ENCODE results near the gene TNRC18.
"Not testable (repeated sequence)": the region's sequence is repeated elsewhere in the genome, so short reads cannot be mapped to it uniquely, and the experiment has no call there.

Gene TNRC18

DNA sequence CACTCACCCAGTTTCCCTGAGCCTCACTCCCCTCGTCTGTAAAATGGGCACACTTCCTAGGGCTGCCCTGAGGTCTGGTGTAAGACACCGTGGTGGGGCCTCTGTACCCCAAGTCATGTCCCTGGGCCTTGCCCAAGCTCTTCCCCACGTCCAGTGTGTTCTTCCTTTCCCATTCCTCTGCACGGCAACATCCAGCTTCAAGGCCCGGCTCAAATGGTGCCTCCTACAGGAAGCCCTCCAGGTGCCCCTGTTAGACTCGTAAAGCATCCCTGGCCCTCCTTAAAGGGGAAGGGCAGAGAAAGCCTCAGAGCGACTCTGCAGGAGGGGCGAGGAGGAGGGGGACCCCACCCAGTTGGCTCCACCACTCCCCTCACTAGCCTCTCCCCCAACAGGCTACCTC, 132.3 kb downstream of the TNRC18 start:
- DNase-seq (ENCODE audit: low read depth) = no peak

DNA sequence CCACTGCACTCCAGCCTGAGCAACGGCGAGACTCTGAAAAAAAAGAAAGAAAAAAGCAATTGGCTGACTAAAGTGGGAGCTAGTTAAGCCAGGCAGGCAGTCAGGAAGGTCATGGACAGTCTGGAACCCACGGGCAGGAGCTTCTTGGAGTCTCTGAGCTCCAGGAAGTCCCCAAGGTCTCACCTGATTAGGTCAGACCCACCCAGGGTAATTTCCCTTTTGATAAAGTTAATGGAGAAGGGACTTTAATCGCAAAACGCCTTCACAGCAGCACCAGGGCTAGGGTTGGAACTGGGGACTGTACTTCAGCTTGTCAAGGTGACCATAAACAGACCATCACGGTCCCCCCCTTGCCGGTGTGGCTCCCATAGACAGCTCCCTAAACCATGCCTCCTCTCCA, 134.3 kb downstream of the TNRC18 start:
- no peak for DNase-seq (ENCODE audit: low read depth)

DNA sequence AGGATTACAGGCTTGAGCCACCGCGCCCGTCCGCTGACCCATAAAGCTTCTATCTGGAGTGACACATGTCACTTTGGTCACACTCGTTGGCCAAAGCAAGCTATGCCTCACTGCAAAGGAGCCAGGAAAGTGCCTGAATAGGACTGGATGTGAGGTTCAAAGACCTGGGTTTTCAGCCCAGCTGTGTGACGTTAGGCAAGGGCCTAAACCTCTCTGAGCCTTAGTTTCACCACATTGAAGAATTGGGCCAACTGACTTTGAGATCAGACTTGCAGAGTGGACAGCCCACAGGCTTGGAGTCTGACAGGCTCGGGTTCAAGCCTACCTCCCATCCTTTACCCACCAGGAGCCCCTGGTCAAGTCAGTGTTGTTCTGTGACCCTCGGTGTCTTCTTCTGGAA, 135.1 kb downstream of the TNRC18 start:
- not testable (repeated sequence) for DNase-seq (ENCODE audit: low read depth)

DNA sequence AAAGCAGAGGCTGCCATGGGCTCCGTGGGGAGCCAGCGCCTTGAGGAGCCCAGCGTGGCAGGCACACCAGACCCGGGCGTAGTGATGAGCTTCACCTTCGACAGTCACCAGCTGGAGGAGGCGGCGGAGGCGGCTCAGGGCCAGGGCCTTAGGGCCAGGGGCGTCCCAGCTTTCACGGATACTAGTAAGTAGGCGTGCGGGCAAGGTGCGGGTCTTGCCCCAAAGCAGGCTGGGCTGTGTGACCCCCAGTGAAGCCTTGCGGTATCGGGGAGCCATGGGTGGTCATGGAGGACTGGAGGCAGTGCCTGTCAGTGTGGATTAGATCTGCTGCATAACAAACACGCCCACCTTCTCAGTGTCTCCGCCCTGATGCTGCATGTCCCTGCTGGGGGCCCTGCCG, 135.8 kb downstream of the TNRC18 start:
- DNase-seq (ENCODE audit: low read depth) = no peak

DNA sequence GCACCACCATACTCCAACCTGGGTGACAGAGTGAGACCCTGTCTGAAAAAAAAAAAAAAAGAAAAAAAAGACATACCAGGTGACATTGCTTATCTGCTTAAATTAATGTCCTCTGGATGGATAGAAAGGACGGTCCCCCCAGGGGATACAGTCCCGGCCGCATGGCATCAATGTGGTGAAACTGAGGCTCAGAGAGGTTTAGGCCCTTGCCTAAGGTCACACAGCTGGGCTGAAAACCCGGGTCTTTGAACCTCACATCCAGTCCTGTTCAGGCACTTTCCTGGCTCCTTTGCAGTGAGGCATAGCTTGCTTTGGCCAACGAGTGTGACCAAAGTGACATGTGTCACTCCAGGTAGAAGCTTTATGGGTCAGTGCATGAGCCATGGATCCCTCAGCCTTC, 136.3 kb downstream of the TNRC18 start:
- not testable (repeated sequence) for DNase-seq (ENCODE audit: low read depth)

DNA sequence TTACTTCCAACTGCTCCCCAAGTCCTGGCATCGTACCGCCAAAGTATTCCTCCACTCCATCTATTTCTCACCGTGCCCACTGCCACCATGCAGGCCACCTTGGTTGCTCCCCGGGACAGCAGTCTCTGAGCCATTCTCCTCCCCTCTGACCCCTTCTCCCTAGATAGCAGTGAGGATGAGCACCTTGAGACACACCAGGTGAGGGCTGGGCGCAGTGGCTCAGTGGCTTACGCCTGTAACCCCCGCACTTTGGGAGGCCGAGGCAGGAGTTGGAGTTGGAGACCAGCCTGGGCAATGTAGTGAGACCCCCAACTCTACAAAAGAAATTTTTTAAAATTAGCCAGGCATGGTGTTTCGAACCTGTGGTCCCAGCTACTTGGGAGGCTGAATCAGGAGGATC, 136.7 kb downstream of the TNRC18 start:
- no peak for DNase-seq (ENCODE audit: low read depth)

DNA sequence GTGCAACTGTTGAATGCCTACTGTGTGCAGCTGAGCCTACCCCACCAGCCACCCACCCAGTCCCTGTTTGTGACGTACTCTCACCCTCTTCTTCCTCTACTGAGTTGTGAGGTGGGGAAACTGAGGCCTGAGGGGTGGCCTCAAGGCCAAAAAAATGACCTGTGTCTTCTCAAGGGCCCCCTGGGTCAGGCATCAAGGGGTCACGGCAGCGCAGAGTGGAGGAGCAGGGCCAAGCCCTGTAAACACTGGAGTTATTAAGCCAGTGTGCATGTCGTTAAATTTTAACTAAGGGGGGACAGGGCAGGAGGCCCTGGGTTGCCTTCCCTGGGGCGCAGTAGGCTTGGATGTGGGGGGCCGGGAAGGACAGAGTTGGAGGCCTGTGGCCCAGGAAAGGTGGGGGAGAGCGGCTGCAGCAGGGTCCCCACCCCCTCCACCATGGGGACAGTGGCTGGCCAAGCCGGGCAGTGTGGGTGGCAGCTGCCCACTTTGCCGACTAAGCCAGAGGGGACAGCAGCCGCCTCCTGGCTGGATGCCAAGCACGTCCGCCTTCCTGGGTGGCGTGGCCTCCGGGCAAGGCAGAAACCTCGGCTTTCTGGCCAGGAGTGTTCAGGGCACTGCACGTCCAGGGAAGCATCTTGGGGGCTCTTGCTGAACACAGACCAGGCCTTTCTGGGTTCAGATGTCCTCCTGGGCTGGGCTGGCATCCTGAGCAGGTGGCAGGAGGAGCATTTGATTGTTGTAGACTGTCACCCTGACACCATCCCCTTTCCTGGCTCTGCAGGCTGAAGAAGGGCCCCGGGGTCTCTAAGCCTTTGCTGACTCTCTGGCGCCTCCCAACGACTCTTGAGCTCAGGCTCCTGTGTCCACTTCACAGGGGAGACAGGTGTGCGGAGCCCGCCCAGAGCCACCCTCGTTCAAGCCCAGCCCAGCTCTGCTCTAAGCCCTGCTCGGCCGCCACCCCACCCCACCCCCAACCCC, 139.0 kb downstream of the TNRC18 start:
- DNase-seq (ENCODE audit: low read depth) = no peak

DNA sequence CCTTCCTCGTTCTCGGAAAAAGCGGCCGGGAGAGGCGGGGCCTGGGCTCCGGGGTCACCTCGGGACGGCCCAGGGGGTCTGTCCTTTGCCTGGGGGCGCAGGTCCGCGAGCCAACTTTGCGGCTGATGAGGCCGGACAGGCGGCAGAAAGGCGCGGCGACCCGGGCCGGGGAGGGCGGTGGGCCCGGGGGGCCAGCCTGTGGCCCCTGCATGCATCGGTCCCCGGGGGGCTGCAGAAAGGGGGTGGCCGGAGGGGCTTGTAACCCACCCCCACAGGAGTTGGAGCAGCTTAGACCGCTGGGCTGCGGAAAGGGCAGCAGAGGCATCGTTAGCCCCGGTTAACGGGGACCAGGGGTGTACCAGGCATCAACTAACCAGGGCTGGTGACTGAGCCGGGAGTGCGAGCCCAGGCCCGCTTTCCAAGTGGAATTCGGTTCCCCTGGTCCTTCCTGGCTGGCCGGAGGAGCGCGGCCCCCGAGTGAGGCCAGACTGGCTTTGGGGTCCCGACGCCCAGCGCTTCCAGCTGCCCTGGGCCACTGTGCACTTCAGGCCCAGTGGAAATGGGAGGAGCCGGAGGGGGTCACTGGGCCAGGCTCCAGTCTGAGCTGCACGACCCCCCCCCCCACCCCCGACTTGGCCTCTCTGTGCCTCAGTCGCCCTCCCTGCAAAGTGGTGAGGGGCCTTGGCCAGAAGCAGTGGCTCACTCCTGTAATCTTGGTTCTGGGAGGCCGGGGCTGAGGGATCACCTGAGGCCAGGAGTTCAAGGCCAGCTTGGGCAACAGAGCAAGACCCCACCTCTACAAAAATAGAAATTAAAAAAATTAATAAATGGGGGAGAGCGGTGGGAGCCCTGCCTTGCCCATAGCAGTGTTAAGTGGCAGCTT, 140.0 kb downstream of the TNRC18 start:
- no peak for DNase-seq (ENCODE audit: low read depth)

DNA sequence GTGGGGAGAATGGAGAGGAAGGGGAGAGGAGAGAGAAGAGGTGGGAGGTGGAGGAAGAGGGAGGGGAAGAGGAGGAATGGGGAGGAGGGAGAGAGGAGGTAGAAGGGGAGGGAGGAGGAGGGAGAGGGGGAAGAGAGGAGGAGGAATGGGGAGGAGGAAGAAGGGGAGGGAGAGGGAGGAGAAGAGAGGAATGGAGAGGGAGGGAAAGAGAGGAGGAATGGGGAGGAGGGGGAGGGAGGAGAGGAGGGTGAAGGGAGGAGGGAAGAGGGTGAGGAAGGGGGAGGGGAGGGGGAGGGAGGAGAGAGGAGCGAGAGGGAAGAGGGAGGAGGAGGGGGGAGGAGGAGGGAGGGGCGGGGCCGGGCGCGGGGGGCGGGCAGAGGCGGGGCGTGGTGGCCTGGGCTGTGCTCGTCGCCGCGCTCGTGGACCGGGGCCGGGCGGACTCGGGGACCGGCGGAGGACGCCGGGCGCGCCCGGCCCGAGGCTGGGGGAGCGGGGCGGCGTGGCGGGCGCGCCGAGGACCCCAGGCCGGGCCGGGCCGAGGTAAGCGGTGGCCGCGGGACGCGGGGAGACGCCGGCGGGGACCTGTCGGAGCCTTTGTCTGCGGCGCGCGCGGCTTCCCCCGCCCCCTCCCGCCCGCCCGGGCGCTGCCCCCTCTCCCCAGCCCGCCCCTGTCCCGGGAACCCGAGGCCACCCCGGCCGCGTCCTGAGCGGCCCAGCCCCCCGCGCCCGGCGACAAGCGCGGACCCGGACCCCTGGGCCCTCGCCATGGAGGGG, 140.9 kb downstream of the TNRC18 start, which contains the start of gene SLC29A4:
SLC29A4 (plus strand) TSS at position 401 of the 774 bp plus-strand sequence. CDS start 4,874 bp downstream, outside the sequence.
- DNase-seq (ENCODE audit: low read depth) = no peak

DNA sequence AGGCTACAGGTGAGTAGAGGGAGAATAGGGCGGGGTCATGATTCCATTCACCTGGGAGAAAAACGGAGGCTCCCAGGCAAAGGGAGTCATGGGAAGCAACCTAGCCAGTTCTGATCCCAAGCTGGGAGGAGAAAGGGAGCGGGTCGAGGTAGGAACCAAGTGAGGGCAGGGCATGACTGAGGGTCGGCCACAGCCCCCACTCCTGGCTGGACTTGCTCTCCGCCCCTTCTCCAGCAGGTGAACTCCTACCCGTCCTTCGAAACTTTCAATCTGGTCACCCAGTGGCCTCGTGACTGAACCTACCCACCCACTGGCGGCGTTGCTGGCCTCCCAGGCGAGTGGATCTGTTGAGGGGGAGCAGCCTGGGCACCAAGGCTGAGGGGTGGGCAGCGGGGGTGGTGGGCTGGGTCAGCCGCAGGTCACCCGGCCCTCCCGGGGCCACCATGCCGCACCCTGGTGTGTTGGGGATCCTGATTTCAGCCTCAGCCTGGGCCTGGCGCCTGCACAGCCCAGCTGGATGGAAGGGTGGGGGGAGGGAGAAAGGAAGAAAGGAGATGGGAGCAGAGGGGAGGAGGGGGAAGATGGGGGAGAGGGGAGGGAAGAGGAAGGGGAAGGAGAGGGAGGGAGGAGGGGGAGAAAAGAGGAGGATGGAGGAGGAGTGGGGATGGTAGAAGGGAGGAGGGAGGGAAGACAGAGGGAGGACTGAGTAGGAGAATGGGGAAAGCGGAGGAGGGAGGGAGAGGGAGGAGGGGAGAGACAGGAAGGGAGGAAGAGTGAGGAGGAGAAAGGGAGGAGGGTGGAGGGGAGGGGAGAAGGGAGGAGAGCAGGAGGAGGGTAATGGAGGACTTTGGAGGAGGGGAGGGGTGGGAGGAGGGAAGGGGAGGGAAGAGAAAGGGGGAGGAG, 141.8 kb downstream of the TNRC18 start:
- not testable (repeated sequence) for DNase-seq (ENCODE audit: low read depth)

DNA sequence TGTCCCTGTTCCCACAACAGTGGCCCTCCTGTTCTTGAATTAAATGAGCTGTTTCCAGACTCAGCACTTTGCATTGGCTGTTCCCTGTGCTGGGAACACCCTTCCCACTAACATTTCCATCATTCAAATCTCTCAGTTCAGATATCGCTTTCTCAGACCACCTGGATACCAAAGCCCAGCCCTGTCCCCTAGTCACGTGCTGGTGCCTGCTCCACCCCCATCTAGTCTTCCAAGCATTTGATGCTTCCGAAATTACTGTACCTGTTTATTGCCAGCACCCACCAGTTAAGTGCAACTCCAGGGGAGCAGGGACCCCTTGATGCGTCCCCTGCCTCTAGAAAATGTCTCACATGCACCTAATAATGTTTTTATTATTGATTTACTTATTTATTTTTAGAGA, 143.9 kb downstream of the TNRC18 start:
- DNase-seq (ENCODE audit: low read depth) = no peak

DNA sequence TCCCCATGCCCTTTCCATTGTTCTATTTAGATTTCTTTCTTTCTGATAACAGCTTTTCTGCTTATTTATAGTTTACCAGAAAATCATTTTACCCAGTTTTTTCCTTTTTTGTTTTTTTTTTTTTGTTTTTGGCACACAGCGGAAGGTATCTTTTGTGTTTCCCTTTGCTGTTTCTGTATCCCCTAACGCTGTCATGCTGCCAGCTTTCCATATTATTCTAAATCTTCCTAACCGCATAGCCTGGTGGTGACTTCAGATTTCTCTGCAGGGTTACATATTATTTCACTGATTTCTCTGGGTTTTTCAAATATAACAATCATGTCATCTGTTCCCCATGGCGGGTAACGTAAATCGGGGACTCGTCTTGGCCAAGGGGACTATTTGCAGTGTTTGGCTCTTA, 144.9 kb downstream of the TNRC18 start:
- DNase-seq (ENCODE audit: low read depth) = no peak

DNA sequence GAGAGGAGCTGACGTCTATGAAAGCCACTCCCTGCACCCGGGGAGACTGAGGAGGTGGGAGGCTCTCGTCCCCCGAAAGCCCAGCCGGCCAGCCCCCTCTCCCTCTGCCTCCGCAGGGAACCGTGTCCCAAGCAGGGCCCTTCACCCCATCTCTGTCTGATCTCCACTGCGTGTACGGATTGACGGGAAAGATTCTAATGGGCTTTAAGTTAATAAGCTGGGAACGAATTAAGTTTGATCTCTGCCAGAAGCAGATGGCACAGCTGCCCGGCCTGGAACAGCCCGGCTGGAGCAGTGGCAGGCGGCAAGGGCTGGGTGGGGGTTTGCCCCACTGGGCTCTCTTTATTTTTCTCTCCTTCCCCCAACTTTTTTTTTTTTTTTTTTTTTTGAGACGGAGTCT, 147.0 kb downstream of the TNRC18 start:
- no peak for DNase-seq (ENCODE audit: low read depth)

DNA sequence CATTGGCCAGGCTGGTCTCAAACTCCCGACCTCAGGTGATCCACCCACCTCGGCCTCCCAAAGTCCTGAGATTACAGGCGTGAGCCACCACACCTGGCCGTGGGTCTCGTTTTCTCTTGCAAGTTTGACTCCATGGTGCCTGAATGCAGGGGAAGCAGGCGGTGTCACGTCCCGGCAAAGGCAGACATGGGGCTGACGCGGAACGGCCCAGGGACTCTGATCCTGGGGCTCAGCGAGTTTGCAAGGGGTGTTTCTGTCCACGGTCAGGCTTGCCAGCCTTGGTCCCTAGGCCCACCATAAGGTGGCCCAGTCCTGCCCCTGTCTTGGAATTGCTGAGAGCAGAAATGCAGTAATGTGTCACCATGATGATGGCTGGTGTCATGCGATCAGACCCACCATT, 147.5 kb downstream of the TNRC18 start:
- not testable (repeated sequence) for DNase-seq (ENCODE audit: low read depth)

DNA sequence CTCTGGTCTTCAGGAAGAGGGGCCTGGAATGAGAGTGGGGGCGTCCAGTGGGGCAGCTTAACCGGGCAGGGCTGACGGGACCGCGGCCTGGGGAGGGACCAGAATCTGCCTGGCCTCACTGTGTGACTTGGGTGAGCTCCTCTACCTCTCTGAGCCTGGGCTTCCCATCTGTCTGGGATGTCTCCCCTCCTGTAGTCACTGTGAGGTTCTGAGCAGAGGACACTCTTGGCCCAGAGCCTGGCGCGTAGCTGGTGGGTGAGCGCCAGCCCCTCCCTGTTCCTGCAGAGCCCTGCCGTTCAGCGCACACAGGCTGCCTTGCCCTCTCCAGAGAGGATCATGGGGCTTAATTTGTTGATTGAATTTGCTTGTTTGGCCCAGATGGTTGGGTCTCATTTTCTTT, 148.1 kb downstream of the TNRC18 start:
- not testable (repeated sequence) for DNase-seq (ENCODE audit: low read depth)

DNA sequence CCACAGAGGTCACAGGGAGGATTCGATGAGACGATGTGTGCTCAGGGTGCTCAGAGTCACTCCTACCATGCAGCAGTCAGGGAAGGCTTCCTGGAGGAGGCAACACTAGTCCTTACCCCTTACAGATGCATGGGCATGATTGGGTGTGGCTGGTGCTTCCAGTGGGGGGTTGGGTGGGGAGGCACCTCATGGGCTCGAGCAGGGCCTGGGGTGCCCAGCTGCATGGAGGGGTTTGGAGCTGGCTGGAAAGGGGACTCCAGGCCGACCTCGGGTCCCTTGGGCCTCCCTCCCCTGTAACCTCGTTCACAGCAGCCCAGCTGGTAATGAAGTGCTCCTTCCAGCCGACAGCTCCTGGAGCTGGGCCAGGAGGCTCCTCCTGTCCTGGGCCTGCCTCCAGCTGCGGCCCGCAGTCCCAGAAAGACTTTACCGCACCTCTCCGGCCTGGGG, 148.6 kb downstream of the TNRC18 start:
- not testable (repeated sequence) for DNase-seq (ENCODE audit: low read depth)

DNA sequence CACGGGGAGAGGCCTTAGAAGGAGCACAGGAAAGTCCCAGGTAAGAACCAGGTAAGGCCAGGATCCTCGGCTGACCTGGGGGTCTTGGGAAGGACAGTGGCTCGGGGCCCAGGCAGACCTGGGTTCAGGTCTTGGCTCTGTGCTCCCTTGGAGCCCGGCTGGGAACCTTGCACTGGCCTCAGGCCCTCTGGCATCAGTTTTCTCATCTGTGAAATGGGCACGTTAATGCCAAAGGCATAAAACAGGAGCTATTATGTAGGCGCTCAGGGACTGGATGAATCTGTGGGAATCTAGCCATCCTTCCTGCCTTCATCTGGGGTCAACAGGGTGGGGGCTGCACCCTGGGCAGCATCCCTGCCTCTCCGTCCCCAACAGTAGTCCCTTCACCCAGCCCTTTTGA, 149.2 kb downstream of the TNRC18 start:
- DNase-seq (ENCODE audit: low read depth) = no peak

DNA sequence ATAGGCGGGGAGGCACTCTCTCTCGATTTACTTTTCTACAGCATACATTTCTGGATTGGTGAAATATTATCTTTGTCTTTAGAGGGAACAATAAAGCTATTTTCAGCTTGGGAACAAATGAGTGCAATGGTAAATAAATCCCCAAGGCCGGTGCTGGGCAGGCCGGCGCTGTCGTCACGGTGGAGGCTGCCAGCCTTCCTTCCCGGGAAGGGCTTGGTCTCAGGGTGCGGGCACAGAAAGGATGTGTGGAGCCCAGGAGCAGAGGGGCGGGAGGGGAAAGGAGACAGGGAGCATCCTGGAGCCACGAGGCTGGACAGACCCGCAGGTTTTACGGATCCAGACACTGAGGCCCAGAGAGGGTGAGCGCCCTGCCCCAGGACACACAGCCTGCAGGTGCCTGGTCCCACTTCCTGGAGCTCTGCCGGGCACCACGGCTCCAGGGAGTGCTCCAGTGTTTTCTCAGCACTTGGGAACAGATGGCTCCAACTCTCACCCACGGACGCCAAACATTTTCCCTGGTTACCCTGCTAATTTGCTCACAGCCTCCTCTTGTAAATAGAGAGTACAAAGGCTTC, 149.7 kb downstream of the TNRC18 start:
- not testable (repeated sequence) for DNase-seq (ENCODE audit: low read depth)

DNA sequence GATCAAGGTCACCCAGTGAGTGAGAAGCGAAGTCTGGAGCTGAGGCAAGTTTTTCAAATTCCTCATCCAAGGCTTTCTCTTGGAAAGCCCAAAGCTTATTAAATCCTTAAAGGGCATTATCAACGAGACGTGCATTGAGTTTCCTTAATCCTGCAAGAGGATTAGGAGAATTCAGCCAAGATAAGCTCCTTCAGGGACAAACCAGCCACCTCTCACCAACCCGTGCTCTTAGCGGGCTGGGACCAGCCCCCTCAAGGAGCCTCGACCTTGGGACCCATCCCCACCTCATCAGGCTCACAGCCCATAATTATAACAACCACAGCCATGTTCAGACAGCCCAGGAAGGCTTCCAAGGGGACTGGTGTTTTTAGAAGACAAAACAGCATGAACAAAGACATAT, 152.8 kb downstream of the TNRC18 start:
- no peak for DNase-seq (ENCODE audit: low read depth)

DNA sequence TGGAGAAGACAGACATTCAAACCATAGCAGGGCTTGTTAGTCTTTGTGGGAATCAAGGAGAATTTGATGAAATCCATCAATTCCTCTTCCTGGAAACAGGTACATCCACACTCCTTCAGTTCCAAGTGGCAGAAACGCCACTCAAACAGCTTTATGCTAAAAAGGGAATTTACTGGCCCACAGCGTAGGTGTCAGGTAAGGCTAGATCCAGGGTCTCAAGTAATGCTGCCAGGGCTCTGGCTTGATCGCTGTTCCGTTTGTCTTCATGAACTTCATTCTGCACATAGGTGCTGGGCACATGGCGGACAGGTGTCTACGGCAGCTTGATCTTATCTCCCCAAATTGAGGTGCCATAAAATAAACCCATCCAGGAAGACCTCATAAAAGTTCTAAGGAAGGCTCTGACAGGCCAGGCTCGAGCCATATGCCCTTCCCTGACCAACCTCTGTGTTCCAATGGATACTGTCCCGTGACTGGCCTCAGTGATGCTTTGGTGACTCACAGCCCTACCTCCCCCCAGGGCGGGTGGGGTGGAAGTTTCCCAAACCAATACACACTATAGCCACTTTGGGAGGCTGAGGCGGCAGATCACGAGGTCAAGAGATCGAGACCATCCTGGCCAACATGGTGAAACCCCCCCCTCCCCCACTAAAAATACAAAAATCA, 153.5 kb downstream of the TNRC18 start:
- not testable (repeated sequence) for DNase-seq (ENCODE audit: low read depth)
